Spleen (tissue), 7 donors: ENCODE measurements around the gene TRNP1.

Source experiments
- CTCF ChIP-seq, 11 experiments: fragments of 200-600 bp in 7 of 11; fragments of 450-650 bp in 4 of 11; sonication (generic) in 4 of 11; IDR thresholded peaks in 8 of 11; conservative IDR thresholded peaks in 3 of 11; 1 replicate in 7 of 11; 2 replicates in 4 of 11; pipeline versions ENCODE4 v1.4.0 to v1.8.0; 2016 to 2021; ENCODE audit warnings: antibody characterized with exemption in 11 of 11, inconsistent platforms in 4 of 11, mild to moderate bottlenecking in 1 of 11
- POLR2AphosphoS5 ChIP-seq, 3 donors: sonication (generic); formaldehyde crosslinking; IDR thresholded peaks; one replicate each; pipeline ENCODE4 v1.5.1; 2017; ENCODE audit warnings: antibody characterized with exemption in 3 of 3
- donor health status: DM: no; HTN: no; CAD: no; lungs with moderate emphysema.
- donor health status: DM: no; HTN: no; CAD: no.
- donor health status: DM: no; HTN: no; CAD: no.

GRCh38 chr1:27026621-27027574, 33.4 kb downstream of the TRNP1 start:
- TF ChIP-seq CTCF (IDR thresholded peaks at IDR 0.05 in 8 of 11, conservative IDR thresholded peaks at IDR 0.05 in 3 of 11) (no peak), POLR2AphosphoS5 (IDR thresholded peaks at IDR 0.05) (no peak)
